ENCODE measurements around the gene ARPC5L.

The ARPC5L gene

GRCh38 chr9:124853605-124854143 lies 8.3 kb upstream of the ARPC5L start:
- Histone ChIP-seq H3K27ac (ENCODE audit: insufficient read depth, low read depth, low read length, poor library complexity, severe bottlenecking) (no peak overlapping the region), H3K27me3 (ENCODE audit: control insufficient read depth, insufficient read depth, low read length, poor library complexity, severe bottlenecking) (no peaks in the 10 kb centered on the region), H3K4me1 (ENCODE audit: control insufficient read depth, insufficient read depth, low read length) (no peaks in the 10 kb centered on the region), H3K4me3 (ENCODE audit: insufficient read depth, low read depth, low read length) (peak overlapping the region; percentile 47), H3K36me3 (ENCODE audit: control insufficient read depth, insufficient read depth, low read length) (peaks cover 16% of the 10 kb centered on the region), H3K9me3 (ENCODE audit: control insufficient read depth, low read length) (no peaks in the 10 kb centered on the region)
- 84 to 85% methylated on average over 11 of the region's 11 CpGs for WGBS, 2 experiments

- Histone ChIP-seq H3K9me3 (ENCODE audit: control insufficient read depth, low read length) (no peaks in the 10 kb centered on the region), H3K4me3 (ENCODE audit: insufficient read depth, low read depth, low read length) (no peak overlapping the region)
These were observed 7.8 kb upstream of the ARPC5L start for GRCh38 chr9:124854161-124854560.

DNA sequence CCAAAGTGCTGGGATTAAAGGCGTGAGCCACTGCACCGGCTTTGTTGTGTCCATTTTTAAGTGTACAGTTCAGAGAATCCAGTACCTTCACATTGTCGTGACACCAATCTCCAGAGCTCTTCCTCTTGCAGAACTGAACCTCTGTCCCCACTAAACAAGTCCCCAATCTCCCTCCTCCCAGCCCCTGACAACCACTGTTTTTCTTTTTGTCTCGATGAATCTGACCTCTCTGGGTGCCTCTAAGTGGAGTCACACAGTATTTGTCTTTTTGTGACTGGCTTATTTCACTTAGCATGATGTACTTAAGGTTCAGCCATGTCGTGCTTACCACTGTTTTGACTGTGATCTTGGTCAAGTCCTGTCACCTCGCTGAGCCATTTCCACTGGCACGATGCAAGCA lies 7.1 kb upstream of the ARPC5L start:
- no peaks in the 10 kb centered on the region for H3K27me3 ChIP-seq (ENCODE audit: control insufficient read depth, insufficient read depth, low read length, poor library complexity, severe bottlenecking)
- H3K4me3 ChIP-seq (ENCODE audit: insufficient read depth, low read depth, low read length): no peak overlapping the region
- H3K36me3 ChIP-seq (ENCODE audit: control insufficient read depth, insufficient read depth, low read length): peaks cover 28% of the 10 kb centered on the region
- H3K27ac ChIP-seq (ENCODE audit: insufficient read depth, low read depth, low read length, poor library complexity, severe bottlenecking): no peak overlapping the region
- H3K4me1 ChIP-seq (ENCODE audit: control insufficient read depth, insufficient read depth, low read length): peaks cover 4% of the 10 kb centered on the region
- WGBS, 2 experiments: 89% methylated on average over 7 of the region's 7 CpGs
- H3K9me3 ChIP-seq (ENCODE audit: control insufficient read depth, low read length): no peaks in the 10 kb centered on the region

More at GRCh38 chr9:124854161-124854560, 7.8 kb upstream of the ARPC5L start:
- WGBS, 2 experiments: 93 to 95% methylated on average over 8 of the region's 8 CpGs
- Histone ChIP-seq H3K27me3 (ENCODE audit: control insufficient read depth, insufficient read depth, low read length, poor library complexity, severe bottlenecking) (no peaks in the 10 kb centered on the region), H3K27ac (ENCODE audit: insufficient read depth, low read depth, low read length, poor library complexity, severe bottlenecking) (no peak overlapping the region), H3K36me3 (ENCODE audit: control insufficient read depth, insufficient read depth, low read length) (peaks cover 21% of the 10 kb centered on the region), H3K4me1 (ENCODE audit: control insufficient read depth, insufficient read depth, low read length) (no peaks in the 10 kb centered on the region)

GRCh38 chr9:124855566-124855943 lies 6.4 kb upstream of the ARPC5L start:
- H3K36me3 ChIP-seq (ENCODE audit: control insufficient read depth, insufficient read depth, low read length): peaks cover 33% of the 10 kb centered on the region
- no peak overlapping the region for H3K27ac ChIP-seq (ENCODE audit: insufficient read depth, low read depth, low read length, poor library complexity, severe bottlenecking)
- no peaks in the 10 kb centered on the region for H3K27me3 ChIP-seq (ENCODE audit: control insufficient read depth, insufficient read depth, low read length, poor library complexity, severe bottlenecking)
- WGBS, 2 experiments: 93 to 94% methylated on average over 18 of the region's 18 CpGs
- H3K9me3 ChIP-seq (ENCODE audit: control insufficient read depth, low read length): no peaks in the 10 kb centered on the region
- peaks cover 11% of the 10 kb centered on the region for H3K4me1 ChIP-seq (ENCODE audit: control insufficient read depth, insufficient read depth, low read length)
- H3K4me3 ChIP-seq (ENCODE audit: insufficient read depth, low read depth, low read length): no peak overlapping the region

DNA sequence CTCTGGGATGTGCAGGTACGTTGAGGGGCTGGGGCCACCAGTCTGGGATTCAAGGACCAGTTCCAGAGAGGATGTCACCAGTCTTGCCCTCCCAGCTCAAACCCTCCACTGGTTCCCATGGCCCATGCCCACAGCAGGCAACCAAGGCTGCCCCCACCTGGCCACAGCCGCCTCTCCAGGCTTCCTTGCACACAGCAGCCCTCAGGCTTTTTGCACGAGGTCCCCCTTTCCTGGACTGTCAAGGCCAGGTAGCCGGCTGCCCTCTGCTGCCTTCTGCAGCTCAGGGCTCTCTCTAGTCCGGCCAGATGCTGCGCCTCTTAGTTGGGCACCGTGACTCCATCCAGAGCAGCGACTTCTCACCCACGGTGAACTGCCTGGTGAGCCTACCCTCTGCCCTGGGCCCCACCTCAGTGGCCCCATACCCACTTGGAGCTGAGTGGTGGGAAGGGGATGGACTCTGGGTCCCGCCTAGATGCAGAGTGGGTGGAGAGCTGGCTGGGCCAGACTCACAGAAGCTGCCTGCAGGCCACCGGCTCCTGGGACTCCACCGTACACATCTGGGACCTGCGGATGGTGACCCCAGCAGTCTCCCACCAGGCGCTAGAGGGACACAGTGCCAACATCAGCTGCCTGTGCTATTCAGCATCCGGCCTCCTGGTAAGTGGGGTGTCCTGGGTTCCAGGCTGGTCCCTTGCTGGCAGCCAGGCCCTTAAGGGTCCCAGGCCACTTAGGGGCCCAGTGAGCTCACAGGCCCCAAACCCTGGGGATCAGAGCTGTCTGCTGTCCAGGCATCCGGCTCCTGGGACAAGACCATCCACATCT lies 5.8 kb upstream of the ARPC5L start:
- H3K27ac ChIP-seq (ENCODE audit: insufficient read depth, low read depth, low read length, poor library complexity, severe bottlenecking): no peak overlapping the region
- H3K36me3 ChIP-seq (ENCODE audit: control insufficient read depth, insufficient read depth, low read length): peaks cover 33% of the 10 kb centered on the region
- no peaks in the 10 kb centered on the region for H3K27me3 ChIP-seq (ENCODE audit: control insufficient read depth, insufficient read depth, low read length, poor library complexity, severe bottlenecking)
- H3K4me3 ChIP-seq (ENCODE audit: insufficient read depth, low read depth, low read length): no peak overlapping the region
- no peaks in the 10 kb centered on the region for H3K9me3 ChIP-seq (ENCODE audit: control insufficient read depth, low read length)
- 72 to 76% methylated on average over 16 of the region's 16 CpGs for WGBS, 2 experiments
- H3K4me1 ChIP-seq (ENCODE audit: control insufficient read depth, insufficient read depth, low read length): peaks cover 14% of the 10 kb centered on the region

DNA sequence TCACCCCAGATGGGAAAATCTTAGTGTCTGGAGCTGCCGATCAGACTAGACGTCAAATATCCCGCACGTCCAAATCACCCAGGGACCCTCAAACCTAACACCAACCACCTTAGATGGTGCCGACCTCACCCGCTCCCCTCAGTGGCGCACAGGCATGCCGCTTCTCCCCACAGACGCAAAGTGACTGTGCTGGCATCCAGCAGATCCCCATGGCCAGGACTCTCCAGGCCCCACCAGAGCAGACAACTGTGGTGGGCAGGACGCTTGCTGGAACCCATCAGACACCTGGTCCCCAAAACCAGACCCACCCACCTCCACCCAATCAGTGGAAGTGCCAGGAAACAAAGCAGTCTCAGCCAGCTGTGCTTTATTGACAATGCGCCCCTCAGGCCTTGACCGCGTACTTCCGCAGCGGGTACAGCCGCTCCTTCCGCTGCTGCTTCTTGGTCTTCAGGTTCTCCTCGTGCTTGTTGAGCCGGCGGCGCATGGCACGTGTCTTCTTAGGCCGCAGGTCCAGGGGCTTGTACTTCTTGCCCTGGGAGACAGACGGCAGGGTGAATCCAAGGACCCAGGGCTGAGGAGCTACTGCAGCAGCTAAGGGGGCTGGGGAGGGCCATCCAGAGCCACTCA lies 4.3 kb upstream of the ARPC5L start:
- H3K9me3 ChIP-seq (ENCODE audit: control insufficient read depth, low read length): no peaks in the 10 kb centered on the region
- WGBS, 2 experiments: 96 to 97% methylated on average over 24 of the region's 24 CpGs
- peaks cover 33% of the 10 kb centered on the region for H3K36me3 ChIP-seq (ENCODE audit: control insufficient read depth, insufficient read depth, low read length)
- no peak overlapping the region for H3K4me3 ChIP-seq (ENCODE audit: insufficient read depth, low read depth, low read length)
- no peaks in the 10 kb centered on the region for H3K27me3 ChIP-seq (ENCODE audit: control insufficient read depth, insufficient read depth, low read length, poor library complexity, severe bottlenecking)
- H3K4me1 ChIP-seq (ENCODE audit: control insufficient read depth, insufficient read depth, low read length): peaks cover 14% of the 10 kb centered on the region
- H3K27ac ChIP-seq (ENCODE audit: insufficient read depth, low read depth, low read length, poor library complexity, severe bottlenecking): no peak overlapping the region

- H3K36me3 ChIP-seq (ENCODE audit: control insufficient read depth, insufficient read depth, low read length): peaks cover 33% of the 10 kb centered on the region
- no peaks in the 10 kb centered on the region for H3K27me3 ChIP-seq (ENCODE audit: control insufficient read depth, insufficient read depth, low read length, poor library complexity, severe bottlenecking)
- no peak overlapping the region for H3K27ac ChIP-seq (ENCODE audit: insufficient read depth, low read depth, low read length, poor library complexity, severe bottlenecking)
- H3K4me3 ChIP-seq (ENCODE audit: insufficient read depth, low read depth, low read length): no peak overlapping the region
- no peaks in the 10 kb centered on the region for H3K9me3 ChIP-seq (ENCODE audit: control insufficient read depth, low read length)
- 92 to 96% methylated on average over 9 of the region's 9 CpGs for WGBS, 2 experiments
- peaks cover 14% of the 10 kb centered on the region for H3K4me1 ChIP-seq (ENCODE audit: control insufficient read depth, insufficient read depth, low read length)
These were observed 3.4 kb upstream of the ARPC5L start for GRCh38 chr9:124858330-124859046.

DNA sequence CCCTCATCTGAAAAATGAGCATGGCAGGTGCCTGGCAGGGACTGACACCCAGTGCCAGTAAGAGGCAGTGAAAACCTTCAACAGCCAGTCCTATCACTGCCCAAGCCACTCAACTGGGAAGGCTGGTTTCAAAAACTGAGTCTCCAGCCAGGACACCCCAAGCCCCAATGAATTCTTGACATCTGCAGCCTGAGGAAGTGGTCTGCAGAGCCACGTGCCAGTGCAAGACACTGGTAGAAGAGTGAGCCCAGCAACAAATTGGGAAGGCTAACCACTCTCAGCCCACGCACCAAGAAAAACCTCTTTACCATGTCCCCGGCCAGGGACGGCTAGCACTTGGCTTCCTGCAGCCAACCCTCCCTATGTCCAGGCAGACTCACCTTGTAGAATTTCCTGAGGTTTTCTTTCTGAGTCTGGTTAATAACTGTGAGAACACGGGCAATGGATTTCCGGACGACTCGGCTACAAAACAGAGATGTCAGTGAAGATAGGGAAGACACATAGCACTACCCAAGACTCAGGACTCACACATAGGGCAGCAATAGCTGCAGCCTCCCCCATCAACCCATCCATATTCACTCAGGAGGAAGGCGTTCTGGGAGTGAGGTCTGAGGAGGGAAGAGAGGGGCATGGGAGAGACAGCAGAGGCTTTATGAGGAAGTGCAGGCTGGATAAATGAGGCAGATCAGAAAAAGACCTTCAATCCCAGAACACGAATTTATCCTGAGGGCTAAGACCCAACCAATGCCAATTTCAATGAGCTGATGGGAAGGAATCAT lies 1.9 kb upstream of the ARPC5L start:
- Histone ChIP-seq H3K36me3 (ENCODE audit: control insufficient read depth, insufficient read depth, low read length) (peaks cover 33% of the 10 kb centered on the region), H3K4me1 (ENCODE audit: control insufficient read depth, insufficient read depth, low read length) (peaks cover 14% of the 10 kb centered on the region), H3K4me3 (ENCODE audit: insufficient read depth, low read depth, low read length) (peak overlapping the region; percentile 100), H3K27me3 (ENCODE audit: control insufficient read depth, insufficient read depth, low read length, poor library complexity, severe bottlenecking) (no peaks in the 10 kb centered on the region), H3K9me3 (ENCODE audit: control insufficient read depth, low read length) (no peaks in the 10 kb centered on the region), H3K27ac (ENCODE audit: insufficient read depth, low read depth, low read length, poor library complexity, severe bottlenecking) (no peak overlapping the region)
- 88 to 93% methylated on average over 10 of the region's 10 CpGs for WGBS, 2 experiments

DNA sequence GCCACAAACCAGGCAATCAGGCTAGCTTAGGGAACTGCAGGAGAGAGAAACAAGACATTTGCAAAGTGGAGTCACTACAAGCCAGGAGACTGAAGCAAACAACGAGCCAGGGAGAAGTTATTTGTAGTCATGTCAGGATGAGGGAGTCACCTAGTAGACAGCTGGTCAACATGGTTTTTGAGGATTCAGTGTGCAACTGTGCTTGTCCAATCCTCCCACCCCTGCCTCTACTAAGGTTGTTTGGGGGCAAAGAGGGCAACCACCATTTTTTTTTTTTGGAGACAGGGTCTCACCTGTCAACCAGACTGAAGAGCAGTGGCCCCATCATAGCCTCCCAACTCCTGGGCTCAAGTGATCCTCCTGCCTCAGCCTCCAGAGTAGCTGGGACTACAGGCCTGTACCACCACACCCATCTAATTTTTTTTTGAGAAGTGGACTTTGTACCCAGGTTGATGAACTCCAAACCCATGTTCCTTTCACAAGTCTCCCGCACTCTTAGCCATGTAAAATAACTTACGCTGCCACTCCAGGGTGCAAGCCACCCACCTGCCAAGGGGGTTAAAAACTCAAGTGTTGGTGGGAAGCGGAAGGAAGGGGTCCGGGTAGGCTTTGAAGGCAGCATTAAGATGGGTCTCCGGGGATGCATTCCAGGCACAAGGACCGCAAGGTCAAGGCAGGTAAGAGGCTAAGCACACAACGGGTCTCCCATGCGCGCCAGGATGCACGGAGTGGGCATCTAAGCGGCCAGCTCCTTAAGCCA lies 1.2 kb upstream of the ARPC5L start:
- peak overlapping the region; percentile 100 for H3K4me3 ChIP-seq (ENCODE audit: insufficient read depth, low read depth, low read length)
- H3K27me3 ChIP-seq (ENCODE audit: control insufficient read depth, insufficient read depth, low read length, poor library complexity, severe bottlenecking): no peaks in the 10 kb centered on the region
- WGBS, 2 experiments: 11 to 12% methylated on average over 12 of the region's 12 CpGs
- peaks cover 33% of the 10 kb centered on the region for H3K36me3 ChIP-seq (ENCODE audit: control insufficient read depth, insufficient read depth, low read length)
- H3K4me1 ChIP-seq (ENCODE audit: control insufficient read depth, insufficient read depth, low read length): peaks cover 14% of the 10 kb centered on the region
- H3K9me3 ChIP-seq (ENCODE audit: control insufficient read depth, low read length): no peaks in the 10 kb centered on the region
- H3K27ac ChIP-seq (ENCODE audit: insufficient read depth, low read depth, low read length, poor library complexity, severe bottlenecking): peak overlapping the region; percentile 98

Data from ectodermal cell (in vitro differentiated cells).